ENCODE measurements around the gene USP21. TPM values are rescaled to one million over a fixed set of nuclear protein-coding genes. Genes with fewer than 3 reads are reported as not detected.

Gene USP21
- total and polyA plus RNA-seq, 2 of the 13 experiments (the other 11 are each of a cell fraction or from before 2014, with no cell fraction given), result 10.1 to 33.1 TPM

DNA sequence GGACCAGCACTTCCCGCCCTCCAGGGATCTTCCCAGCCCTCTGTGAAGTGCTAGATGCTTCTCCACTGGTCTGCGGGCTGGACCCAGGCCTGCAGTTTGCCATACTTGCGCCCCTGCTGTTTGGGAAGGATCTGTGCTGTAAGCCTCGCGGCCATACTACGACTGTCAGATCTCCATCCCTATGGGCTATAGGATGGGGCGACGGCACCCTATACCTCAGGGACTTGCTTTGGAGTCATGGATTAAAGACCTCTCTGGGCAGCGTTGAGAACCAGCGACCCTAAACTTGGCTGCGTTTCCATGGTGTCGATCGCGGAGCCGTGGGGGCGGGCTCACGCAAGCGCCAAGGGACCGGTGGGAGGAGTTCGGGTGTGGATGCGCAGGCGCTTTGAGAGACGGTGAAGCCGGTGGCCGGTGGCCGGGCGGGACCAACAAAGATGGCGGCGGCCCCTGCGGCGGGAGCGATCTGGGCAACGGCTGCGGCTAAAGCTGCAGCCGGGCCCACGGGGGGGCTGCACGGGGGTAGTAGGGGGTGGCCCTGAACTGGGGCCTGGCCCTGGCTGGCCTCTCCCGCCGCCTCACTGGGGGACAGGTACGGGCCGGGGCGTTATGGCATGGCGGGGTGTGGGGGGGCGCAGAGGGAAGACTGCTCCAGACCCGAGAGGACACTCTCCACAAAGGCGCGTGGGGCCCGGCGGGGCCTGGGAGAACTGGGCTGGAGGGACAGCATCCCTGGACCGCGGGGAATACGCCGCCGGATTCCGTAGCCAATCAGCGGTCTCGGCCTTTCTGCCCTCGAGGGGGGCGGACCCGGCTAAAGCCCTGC, at the start of gene USP21 (continued):
- TF ChIP-seq, protein P1, sequence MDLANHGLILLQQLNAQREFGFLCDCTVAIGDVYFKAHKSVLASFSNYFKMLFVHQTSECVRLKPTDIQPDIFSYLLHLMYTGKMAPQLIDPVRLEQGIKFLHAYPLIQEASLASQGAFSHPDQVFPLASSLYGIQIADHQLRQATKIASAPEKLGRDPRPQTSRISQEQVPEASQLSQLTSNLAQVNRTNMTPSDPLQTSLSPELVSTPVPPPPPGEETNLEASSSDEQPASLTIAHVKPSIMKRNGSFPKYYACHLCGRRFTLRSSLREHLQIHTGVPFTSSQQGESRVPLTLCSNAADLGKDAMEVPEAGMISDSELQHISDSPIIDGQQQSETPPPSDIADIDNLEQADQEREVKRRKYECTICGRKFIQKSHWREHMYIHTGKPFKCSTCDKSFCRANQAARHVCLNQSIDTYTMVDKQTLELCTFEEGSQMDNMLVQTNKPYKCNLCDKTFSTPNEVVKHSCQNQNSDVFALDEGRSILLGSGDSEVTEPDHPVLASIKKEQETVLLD (CRISPR knock-in tag; IDR thresholded peaks at IDR 0.05; ENCODE audit: low read depth), result no peak
- TF ChIP-seq, protein P2, sequence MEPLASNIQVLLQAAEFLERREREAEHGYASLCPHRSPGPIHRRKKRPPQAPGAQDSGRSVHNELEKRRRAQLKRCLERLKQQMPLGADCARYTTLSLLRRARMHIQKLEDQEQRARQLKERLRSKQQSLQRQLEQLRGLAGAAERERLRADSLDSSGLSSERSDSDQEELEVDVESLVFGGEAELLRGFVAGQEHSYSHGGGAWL (CRISPR knock-in tag; IDR thresholded peaks at IDR 0.05), result no peak
- TF ChIP-seq POLR2A (IDR thresholded peaks at IDR 0.05; ENCODE audit: insufficient read depth in 1 of 2, low read depth in 2 of 2, low read length in 2 of 2) (peak; percentile 56 to 59; a peak in 3 of 4 replicates), ZNF776 (CRISPR knock-in tag; IDR thresholded peaks at IDR 0.05) (0 out of 2 replicates have a peak, but pooled peaks have one; percentile 36), SAP130 (CRISPR knock-in tag; IDR thresholded peaks at IDR 0.05; ENCODE audit: low read depth) (peak; percentile 52), ERF (CRISPR knock-in tag; IDR thresholded peaks at IDR 0.05) (peak; percentile 12; the same call in 1 of the 2 replicates), FOXP1 (IDR thresholded peaks at IDR 0.05) (no peak), FOXP1 (CRISPR knock-in tag; IDR thresholded peaks at IDR 0.05) (no peak), NONO (IDR thresholded peaks at IDR 0.05) (no peak), NONO (CRISPR knock-in tag; conservative IDR thresholded peaks at IDR 0.05) (no peak; the same call in 1 of the 2 replicates), TAF1 (CRISPR knock-in tag; IDR thresholded peaks at IDR 0.05) (peak; percentile 93), FLYWCH1 (CRISPR knock-in tag; IDR thresholded peaks at IDR 0.05) (no peak), SP5 (CRISPR knock-in tag; IDR thresholded peaks at IDR 0.05; ENCODE audit: borderline replicate concordance, low read depth) (peak; percentile 49; the same call in 1 of the 2 replicates)
- TF ChIP-seq, protein P3, sequence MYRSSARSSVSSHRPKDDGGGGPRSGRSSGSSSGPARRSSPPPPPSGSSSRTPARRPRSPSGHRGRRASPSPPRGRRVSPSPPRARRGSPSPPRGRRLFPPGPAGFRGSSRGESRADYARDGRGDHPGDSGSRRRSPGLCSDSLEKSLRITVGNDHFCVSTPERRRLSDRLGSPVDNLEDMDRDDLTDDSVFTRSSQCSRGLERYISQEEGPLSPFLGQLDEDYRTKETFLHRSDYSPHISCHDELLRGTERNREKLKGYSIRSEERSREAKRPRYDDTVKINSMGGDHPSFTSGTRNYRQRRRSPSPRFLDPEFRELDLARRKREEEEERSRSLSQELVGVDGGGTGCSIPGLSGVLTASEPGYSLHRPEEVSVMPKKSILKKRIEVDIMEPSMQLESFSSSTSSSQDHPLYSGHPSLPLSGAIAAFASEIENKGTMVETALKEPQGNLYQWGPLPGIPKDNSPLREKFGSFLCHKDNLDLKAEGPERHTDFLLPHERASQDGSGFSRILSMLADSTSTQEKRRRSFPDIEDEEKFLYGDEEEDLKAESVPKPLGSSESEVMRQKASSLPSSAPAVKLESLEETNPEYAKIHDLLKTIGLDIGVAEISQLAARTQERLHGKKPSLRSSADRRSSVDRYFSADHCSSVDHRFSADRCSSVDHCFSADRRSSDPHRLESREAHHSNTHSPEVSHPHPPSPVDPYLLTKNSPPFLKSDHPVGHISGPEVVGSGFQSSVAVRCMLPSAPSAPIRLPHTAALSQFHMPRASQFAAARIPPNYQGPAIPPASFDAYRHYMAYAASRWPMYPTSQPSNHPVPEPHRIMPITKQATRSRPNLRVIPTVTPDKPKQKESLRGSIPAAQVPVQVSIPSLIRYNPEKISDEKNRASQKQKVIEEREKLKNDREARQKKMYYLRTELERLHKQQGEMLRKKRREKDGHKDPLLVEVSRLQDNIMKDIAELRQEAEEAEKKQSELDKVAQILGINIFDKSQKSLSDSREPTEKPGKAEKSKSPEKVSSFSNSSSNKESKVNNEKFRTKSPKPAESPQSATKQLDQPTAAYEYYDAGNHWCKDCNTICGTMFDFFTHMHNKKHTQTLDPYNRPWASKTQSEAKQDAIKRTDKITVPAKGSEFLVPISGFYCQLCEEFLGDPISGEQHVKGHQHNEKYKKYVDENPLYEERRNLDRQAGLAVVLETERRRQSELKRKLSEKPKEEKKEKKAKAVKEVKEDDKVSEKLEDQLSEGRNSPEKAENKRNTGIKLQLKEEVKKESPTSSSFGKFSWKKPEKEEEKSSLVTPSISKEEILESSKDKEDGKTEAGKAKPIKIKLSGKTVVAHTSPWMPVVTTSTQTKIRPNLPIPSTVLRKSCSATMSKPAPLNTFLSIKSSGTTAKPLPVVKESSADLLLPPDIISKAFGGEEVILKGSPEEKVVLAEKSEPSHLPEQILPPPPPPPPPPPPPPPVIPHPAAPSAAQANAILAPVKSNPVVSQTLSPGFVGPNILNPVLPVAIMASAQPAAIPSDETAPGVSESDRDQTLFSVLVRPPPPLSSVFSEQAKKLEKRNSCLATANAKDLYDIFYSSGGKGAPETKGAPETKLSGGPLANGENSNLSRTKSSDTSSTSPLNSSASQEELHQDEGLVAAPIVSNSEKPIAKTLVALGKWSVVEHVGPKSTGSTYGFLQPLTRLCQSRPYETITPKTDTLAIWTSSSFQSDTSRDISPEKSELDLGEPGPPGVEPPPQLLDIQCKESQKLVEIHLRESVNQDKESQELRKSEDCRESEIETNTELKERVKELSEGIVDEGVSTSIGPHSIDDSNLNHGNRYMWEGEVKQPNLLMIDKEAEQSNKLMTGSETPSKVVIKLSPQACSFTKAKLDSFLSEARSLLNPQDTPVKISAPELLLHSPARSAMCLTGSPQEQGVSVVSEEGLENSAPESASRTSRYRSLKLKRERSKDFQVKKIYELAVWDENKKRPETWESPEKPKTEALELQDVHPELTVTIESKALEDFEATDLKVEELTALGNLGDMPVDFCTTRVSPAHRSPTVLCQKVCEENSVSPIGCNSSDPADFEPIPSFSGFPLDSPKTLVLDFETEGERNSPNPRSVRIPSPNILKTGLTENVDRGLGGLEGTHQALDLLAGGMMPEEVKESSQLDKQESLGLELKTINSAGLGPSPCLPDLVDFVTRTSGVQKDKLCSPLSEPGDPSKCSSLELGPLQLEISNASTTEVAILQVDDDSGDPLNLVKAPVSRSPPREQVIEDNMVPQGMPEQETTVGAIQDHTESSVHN (CRISPR knock-in tag; IDR thresholded peaks at IDR 0.05), result no peak
- TF ChIP-seq, protein P4, sequence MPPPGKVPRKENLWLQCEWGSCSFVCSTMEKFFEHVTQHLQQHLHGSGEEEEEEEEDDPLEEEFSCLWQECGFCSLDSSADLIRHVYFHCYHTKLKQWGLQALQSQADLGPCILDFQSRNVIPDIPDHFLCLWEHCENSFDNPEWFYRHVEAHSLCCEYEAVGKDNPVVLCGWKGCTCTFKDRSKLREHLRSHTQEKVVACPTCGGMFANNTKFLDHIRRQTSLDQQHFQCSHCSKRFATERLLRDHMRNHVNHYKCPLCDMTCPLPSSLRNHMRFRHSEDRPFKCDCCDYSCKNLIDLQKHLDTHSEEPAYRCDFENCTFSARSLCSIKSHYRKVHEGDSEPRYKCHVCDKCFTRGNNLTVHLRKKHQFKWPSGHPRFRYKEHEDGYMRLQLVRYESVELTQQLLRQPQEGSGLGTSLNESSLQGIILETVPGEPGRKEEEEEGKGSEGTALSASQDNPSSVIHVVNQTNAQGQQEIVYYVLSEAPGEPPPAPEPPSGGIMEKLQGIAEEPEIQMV (CRISPR knock-in tag; IDR thresholded peaks at IDR 0.05; ENCODE audit: low read depth), result 0 out of 2 replicates have a peak, but pooled peaks have one; percentile 4
- TF ChIP-seq, protein P5, sequence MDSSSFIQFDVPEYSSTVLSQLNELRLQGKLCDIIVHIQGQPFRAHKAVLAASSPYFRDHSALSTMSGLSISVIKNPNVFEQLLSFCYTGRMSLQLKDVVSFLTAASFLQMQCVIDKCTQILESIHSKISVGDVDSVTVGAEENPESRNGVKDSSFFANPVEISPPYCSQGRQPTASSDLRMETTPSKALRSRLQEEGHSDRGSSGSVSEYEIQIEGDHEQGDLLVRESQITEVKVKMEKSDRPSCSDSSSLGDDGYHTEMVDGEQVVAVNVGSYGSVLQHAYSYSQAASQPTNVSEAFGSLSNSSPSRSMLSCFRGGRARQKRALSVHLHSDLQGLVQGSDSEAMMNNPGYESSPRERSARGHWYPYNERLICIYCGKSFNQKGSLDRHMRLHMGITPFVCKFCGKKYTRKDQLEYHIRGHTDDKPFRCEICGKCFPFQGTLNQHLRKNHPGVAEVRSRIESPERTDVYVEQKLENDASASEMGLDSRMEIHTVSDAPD (CRISPR knock-in tag; IDR thresholded peaks at IDR 0.05), result no peak
